ENCODE measurements around the gene SCGB2B2.
"Not testable (repeated sequence)": the region's sequence is repeated elsewhere in the genome, so short reads cannot be mapped to it uniquely, and the experiment has no call there.

SCGB2B2 gene

GRCh38 chr19:34673590-34673989, 3.4 kb downstream of the SCGB2B2 start:
- DNase-seq (ENCODE audit: extremely low read depth, low read depth), result no peak
- no peak for TF ChIP-seq CTCF (IDR thresholded peaks at IDR 0.05; ENCODE audit: low read depth, low read length, missing control alignments)
- H3K4me3 ChIP-seq (replicated peaks; ENCODE audit: low read depth, low read length), result no peak overlapping the region

GRCh38 chr19:34671972-34672371, 5.0 kb downstream of the SCGB2B2 start:
- no peak for DNase-seq (ENCODE audit: extremely low read depth, low read depth)
- no peak for TF ChIP-seq CTCF (IDR thresholded peaks at IDR 0.05; ENCODE audit: low read depth, low read length, missing control alignments)
- H3K4me3 ChIP-seq (replicated peaks; ENCODE audit: low read depth, low read length), result no peak overlapping the region

GRCh38 chr19:34669305-34669704, 7.7 kb downstream of the SCGB2B2 start:
- DNase-seq (ENCODE audit: extremely low read depth, low read depth), result no peak
- H3K4me3 ChIP-seq (replicated peaks; ENCODE audit: low read depth, low read length), result no peak overlapping the region
- no peak for TF ChIP-seq CTCF (IDR thresholded peaks at IDR 0.05; ENCODE audit: low read depth, low read length, missing control alignments)

- H3K4me3 ChIP-seq (replicated peaks; ENCODE audit: low read depth, low read length); DNase-seq (ENCODE audit: extremely low read depth, low read depth): not testable (repeated sequence)
Measured at GRCh38 chr19:34668690-34669089, 8.3 kb downstream of the SCGB2B2 start.

GRCh38 chr19:34668077-34668689, 8.8 kb downstream of the SCGB2B2 start:
- H3K4me3 ChIP-seq (replicated peaks; ENCODE audit: low read depth, low read length); DNase-seq (ENCODE audit: extremely low read depth, low read depth): not testable (repeated sequence)

- 0 out of 2 replicates have a peak overlapping the region, but pooled peaks have one; percentile 11 for H3K4me3 ChIP-seq (replicated peaks; ENCODE audit: low read depth, low read length)
- no peak for DNase-seq (ENCODE audit: extremely low read depth, low read depth)
- TF ChIP-seq CTCF (IDR thresholded peaks at IDR 0.05; ENCODE audit: low read depth, low read length, missing control alignments), result no peak
Measured at GRCh38 chr19:34667349-34668076, 9.4 kb downstream of the SCGB2B2 start.

- no peak for DNase-seq (ENCODE audit: extremely low read depth, low read depth)
- no peak overlapping the region for H3K4me3 ChIP-seq (replicated peaks; ENCODE audit: low read depth, low read length)
- TF ChIP-seq CTCF (IDR thresholded peaks at IDR 0.05; ENCODE audit: low read depth, low read length, missing control alignments), result no peak
Measured at GRCh38 chr19:34666958-34667265, 10.0 kb downstream of the SCGB2B2 start.

Measured in HFF-Myc (cell line).